NT2/D1 (cell line): Measurements from ENCODE around the gene NLN.

Experiments
- SUZ12 ChIP-seq: IDR thresholded peaks from 2 replicates; pipeline ENCODE4 v1.6.1; 2011; ENCODE audit not compliant: insufficient read length, insufficient read depth; ENCODE audit errors: extremely low read depth
- YY1 ChIP-seq: IDR thresholded peaks from 2 replicates; pipeline ENCODE4 v1.6.1; 2011; ENCODE audit not compliant: insufficient read length, insufficient read depth

DNA sequence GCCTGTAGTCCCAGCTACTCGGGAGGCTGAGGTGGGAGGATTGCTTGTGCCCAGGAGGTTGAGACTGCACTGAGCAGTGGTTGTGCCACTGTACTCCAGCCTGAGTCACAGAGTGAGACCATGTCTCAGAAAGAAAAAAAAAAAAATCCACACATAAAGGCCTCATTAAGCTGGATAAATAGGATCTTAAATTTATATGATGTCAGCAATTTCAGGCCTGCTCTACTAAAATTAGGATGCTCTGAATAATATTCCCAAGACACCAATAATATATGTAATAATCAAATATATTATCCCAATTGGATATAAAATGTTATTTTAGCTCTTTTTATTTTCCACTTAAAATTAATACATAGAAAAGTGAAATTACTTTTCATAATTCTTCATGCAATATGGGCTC, 43.6 kb downstream of the NLN start:
- TF ChIP-seq SUZ12 (no peak), YY1 (no peak)
